LNCAP (cell line): ENCODE data around the gene C1QTNF3.

Experiments
- CTCF ChIP-seq: fragments of 450-650 bp; IDR thresholded peaks from 2 replicates; pipeline ENCODE4 v1.5.1; 2017; ENCODE audit warnings: mild to moderate bottlenecking

Gene C1QTNF3

GRCh38 chr5:34038390-34038789, 4.6 kb downstream of the C1QTNF3 start:
- no peak for TF ChIP-seq CTCF

GRCh38 chr5:34037726-34038125, 5.3 kb downstream of the C1QTNF3 start:
- TF ChIP-seq CTCF = no peak

GRCh38 chr5:34035756-34036155, 7.3 kb downstream of the C1QTNF3 start:
- no peak for TF ChIP-seq CTCF

GRCh38 chr5:34034534-34035327, 8.3 kb downstream of the C1QTNF3 start:
- TF ChIP-seq CTCF = no peak

- TF ChIP-seq CTCF = no peak
These were observed 11.0 kb downstream of the C1QTNF3 start for GRCh38 chr5:34031966-34032365.

GRCh38 chr5:34031117-34031516, 11.9 kb downstream of the C1QTNF3 start:
- TF ChIP-seq CTCF = no peak

- TF ChIP-seq CTCF = no peak
These were observed 13.0 kb downstream of the C1QTNF3 start for GRCh38 chr5:34030048-34030447.

- no peak for TF ChIP-seq CTCF
These were observed 14.7 kb downstream of the C1QTNF3 start for GRCh38 chr5:34028349-34028748.
